Aorta (tissue), 5 donors: Measurements from ENCODE around the gene NUDT13. TPM values are rescaled to one million over a fixed set of nuclear protein-coding genes. Genes with fewer than 3 reads are reported as not detected.

ENCODE experiments used
- ATAC-seq: fragments of 200-7000 bp; cut with Tn5 transposase; one replicate; pipeline ENCODE4 v1.9.1; 2022; ENCODE audit warnings: moderate library complexity; ENCODE audit not compliant: low FRiP score
- DNase-seq, 2 donors: peaks; one replicate each; pipeline ENCODE4 v3.0.0-alpha.2; 2020
- H3K27ac ChIP-seq, 2 donors: one replicate each; pipeline ENCODE4 v1.5.1; 2013; ENCODE audit warnings: low read length in 2 of 2, mild to moderate bottlenecking in 2 of 2, moderate library complexity in 2 of 2, control low read depth in 1 of 2, inconsistent platforms in 1 of 2, low read depth in 1 of 2
- H3K27me3 ChIP-seq, 2 donors: one replicate each; pipeline ENCODE4 v1.6.1; 2013; ENCODE audit warnings: control low read depth in 1 of 2, low read length in 1 of 2, mild to moderate bottlenecking in 1 of 2, moderate library complexity in 1 of 2; ENCODE audit not compliant: insufficient read depth in 2 of 2, control insufficient read depth in 1 of 2
- H3K36me3 ChIP-seq, 2 donors: one replicate each; pipeline ENCODE4 v1.6.1; 2013; ENCODE audit warnings: control low read depth in 1 of 2, low read length in 1 of 2, mild to moderate bottlenecking in 1 of 2; ENCODE audit not compliant: insufficient read depth in 2 of 2, control insufficient read depth in 1 of 2
- H3K4me1 ChIP-seq, 2 donors: one replicate each; pipeline ENCODE4 v1.6.1; 2013; ENCODE audit warnings: low read length in 2 of 2, control low read depth in 1 of 2, mild to moderate bottlenecking in 1 of 2, moderate library complexity in 1 of 2; ENCODE audit not compliant: insufficient read depth in 2 of 2, control insufficient read depth in 1 of 2
- H3K4me3 ChIP-seq, 2 donors: one replicate each; pipeline ENCODE4 v1.5.1; 2013; ENCODE audit warnings: low read length in 2 of 2, control low read depth in 1 of 2, mild to moderate bottlenecking in 1 of 2
- H3K9me3 ChIP-seq: one replicate; pipeline ENCODE4 v1.6.1; 2013; ENCODE audit warnings: mild to moderate bottlenecking, low read length; ENCODE audit not compliant: control insufficient read depth
- WGBS, 2 donors: extraction: QIAGEN DNeasy Blood & Tissue Kit; methylation state at CpG; one replicate each; pipeline ENCODE4 v1.1.7; 2013; 5-methylcytosine and 5-hydroxymethylcytosine counted together
- intact Hi-C, 2 donors: fragments of 100-400 bp; cut with DNase I; formaldehyde crosslinking; loops; one replicate each; pipeline versions ENCODE4 v1.14.2 to v1.15.0; 2022
- long read RNA-seq, 2 donors: library from polyadenylated mRNA; unstranded; transcript quantifications; one replicate each; pipeline ENCODE4 v2.0.0, GENCODE V29; 2020 to 2021
- polyA plus RNA-seq, 2 donors: library from polyadenylated mRNA; stranded (reverse); fragments of 200-250 nt; gene quantifications; one replicate each; pipeline ENCODE4 v1.2.3, GENCODE V29; 2013
- total RNA-seq, 2 donors: library from RNA; stranded (reverse); fragmentation: NEBNext Ultra II Directional; extraction: Animal tissue kit (Norgen Biotek cat#: 25700); gene quantifications; one replicate each; pipeline ENCODE4 v1.2.1, GENCODE V29; 2021
- donor health status: healthy with polysubstance abuse.
- donor health status: Bipolar disorder and iron deficiency.
- donor health status: DM: no; HTN: no; CAD: no.
- donor health status: DM: no; HTN: no; CAD: no.
- donor health status: DM: yes; HTN: yes; CAD: no.

Gene NUDT13
- total RNA-seq (1 to 10 TPM; 1.1 to 1.7 TPM), polyA plus RNA-seq (1 to 10 TPM; 2.4 to 3.6 TPM)
- long read RNA-seq, donor 1, partial matches to known transcripts, result 0 of 6 reads
- long read RNA-seq, donor 1, other reads (novel, unspliced or antisense), result 1 of 6 reads
- long read RNA-seq, donor 2, partial matches to known transcripts, result 0 of 1 reads
- long read RNA-seq, donor 2, other reads (novel, unspliced or antisense), result 1 of 1 reads

- peak within 1 kb of the TSS in 1 of 2 donors; percentile 87 for H3K27ac ChIP-seq
- H3K9me3 ChIP-seq, result no peaks in the 10 kb centered on the region
- H3K27me3 ChIP-seq, result no peaks in the 10 kb centered on the region
- no peaks in the 10 kb centered on the region for H3K4me1 ChIP-seq
- intact Hi-C loops, result no loop called here
- WGBS, 2 donors, result 1% methylated on average over 5 of the region's 5 CpGs
- peaks cover 0 to 3% of the 10 kb centered on the region in 2 donors for H3K36me3 ChIP-seq
- ATAC-seq, result peak; percentile 93
- DNase-seq, result peak in 1 of 2 donors; percentile 74
- peak within 1 kb of the TSS; percentile 47 to 82 for H3K4me3 ChIP-seq
Measured at GRCh38 chr10:73110345-73110849, at the start of gene NUDT13. NUDT13 (plus strand) TSS chr10:73110455; CDS start chr10:73114366, 3,911 bp downstream.

DNA sequence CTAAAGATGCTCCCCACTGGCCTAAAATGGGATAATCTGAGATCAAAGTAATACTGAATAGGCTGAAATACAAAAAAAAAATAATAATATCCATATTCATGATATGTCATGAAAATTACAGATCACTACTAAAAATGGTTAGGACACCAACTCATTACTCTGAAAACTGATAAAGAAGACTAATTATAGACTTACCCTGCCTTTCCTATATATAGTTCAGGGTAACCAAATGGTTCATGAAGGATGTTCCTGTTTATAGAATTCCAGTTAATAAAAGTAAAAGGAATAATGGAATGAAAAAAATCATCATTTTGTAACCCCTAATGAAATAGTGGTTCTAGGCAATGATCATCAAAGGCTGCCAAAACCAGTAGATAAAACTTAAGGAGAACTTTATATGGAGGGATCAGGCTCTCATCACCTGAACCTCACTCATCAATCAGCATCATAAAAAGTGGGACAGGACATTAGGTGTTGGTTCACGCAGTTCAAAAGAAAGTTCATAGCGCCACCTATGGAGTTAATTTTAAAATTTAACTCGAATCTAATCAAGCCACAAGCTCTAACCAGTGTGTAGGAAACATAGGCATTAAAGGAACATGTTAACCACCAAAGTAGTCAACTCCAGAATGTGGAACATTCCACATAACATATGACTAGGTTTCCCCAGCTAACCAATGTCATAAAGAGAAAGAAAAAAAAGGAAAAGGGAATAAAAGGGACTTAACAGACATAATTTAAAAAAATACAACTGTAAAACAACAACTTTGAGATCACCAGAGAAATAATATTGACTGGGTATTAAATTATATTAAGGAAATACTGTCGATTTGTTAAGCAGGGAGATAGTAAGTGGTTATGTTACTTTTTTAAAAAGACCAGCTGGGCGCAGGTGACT, 49.3 kb upstream of the NUDT13 start:
- Histone ChIP-seq H3K9me3 (no peaks in the 10 kb centered on the region), H3K36me3 (peaks cover 0 to 2% of the 10 kb centered on the region in 2 donors), H3K27ac (no peak overlapping the region), H3K27me3 (no peaks in the 10 kb centered on the region), H3K4me1 (no peaks in the 10 kb centered on the region), H3K4me3 (no peak overlapping the region)
- intact Hi-C loops, result no loop called here
- DNase-seq (no peak), ATAC-seq (no peak)
- 40 to 47% methylated on average over 5 of the region's 5 CpGs for WGBS, 2 donors

DNA sequence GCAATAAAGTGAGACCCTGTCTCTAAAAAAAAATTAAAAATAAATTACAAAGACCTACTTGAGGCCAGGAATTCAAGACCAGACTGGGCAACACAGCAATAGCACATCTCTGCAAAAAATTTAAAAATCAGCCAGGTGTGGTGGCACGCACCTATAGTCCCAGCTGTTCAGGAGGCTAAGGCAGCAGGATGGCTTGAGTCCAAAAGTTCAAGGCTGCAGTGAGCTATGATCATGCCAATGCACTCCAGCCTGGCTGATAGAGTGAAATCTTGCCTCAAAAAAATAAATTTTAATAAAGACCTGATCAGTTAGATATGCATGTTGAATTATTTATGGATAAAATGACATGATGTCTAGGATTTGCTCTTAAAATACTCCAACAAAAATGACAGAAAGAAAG, 48.5 kb upstream of the NUDT13 start:
- no peak for DNase-seq
- no peak overlapping the region for H3K27ac ChIP-seq
- H3K4me3 ChIP-seq, result no peak overlapping the region
- H3K4me1 ChIP-seq, result no peaks in the 10 kb centered on the region
- no peaks in the 10 kb centered on the region for H3K27me3 ChIP-seq
- H3K36me3 ChIP-seq, result peaks cover 0 to 2% of the 10 kb centered on the region in 2 donors
- H3K9me3 ChIP-seq, result no peaks in the 10 kb centered on the region
- no peak for ATAC-seq
- intact Hi-C loops, result no loop called here
- WGBS, 2 donors, result 81 to 90% methylated on average over 1 of the region's 1 CpG

DNA sequence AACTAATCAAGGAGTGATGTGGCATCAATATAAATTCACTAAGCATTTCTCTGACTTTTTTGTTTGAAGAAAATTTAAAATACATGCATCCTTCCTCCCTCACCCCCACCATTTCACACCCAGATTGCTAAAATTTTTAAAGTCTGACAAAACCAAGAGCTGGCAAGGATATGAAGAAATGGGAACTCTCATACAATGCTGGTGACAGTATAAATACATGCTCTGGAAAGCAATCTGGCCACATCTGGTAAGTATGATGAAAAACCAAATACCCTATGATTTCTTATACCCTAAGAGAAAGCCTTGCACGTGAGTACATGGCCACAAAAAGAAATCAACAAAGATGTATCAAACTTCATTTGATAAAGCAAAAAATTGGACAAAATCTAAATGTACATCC, 44.8 kb upstream of the NUDT13 start:
- no peak for ATAC-seq
- peaks cover 0 to 2% of the 10 kb centered on the region in 2 donors for H3K36me3 ChIP-seq

DNA sequence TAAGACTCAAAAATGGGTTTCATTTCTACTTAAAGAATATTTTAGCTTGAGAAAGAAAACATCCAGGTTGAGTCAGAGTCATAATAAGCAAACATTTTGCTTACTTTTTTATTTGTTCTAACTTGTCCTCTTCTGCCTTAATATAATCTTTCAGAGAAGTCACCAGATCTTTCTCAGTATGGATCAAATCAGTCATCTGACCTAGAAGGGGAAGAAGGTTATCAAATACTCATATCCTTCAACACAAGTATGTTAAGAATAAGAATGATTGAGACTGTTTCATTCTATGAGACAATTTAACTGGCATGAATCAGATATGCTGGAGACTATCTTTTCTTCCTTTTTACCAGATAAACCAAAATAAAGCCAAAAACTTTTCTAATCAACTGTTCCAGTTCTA, 36.6 kb upstream of the NUDT13 start:
- Histone ChIP-seq H3K36me3 (no peaks in the 10 kb centered on the region), H3K4me3 (no peak overlapping the region), H3K9me3 (no peaks in the 10 kb centered on the region), H3K4me1 (no peaks in the 10 kb centered on the region), H3K27ac (no peak overlapping the region), H3K27me3 (no peaks in the 10 kb centered on the region)
- intact Hi-C loops, result no loop called here
- ATAC-seq (no peak), DNase-seq (no peak)

More for the DNA sequence above, 44.8 kb upstream of the NUDT13 start:
- intact Hi-C loops, result no loop called here
- Histone ChIP-seq H3K4me1 (no peaks in the 10 kb centered on the region), H3K4me3 (no peak overlapping the region), H3K9me3 (no peaks in the 10 kb centered on the region), H3K27ac (no peak overlapping the region), H3K27me3 (no peaks in the 10 kb centered on the region)
- DNase-seq, result no peak
- 51 to 70% methylated on average over 1 of the region's 1 CpG for whole genome bisulfite sequencing, 2 donors

GRCh38 chr10:73075829-73076228, 34.4 kb upstream of the NUDT13 start:
- DNase-seq, result no peak
- ATAC-seq, result no peak
- Histone ChIP-seq H3K9me3 (no peaks in the 10 kb centered on the region), H3K27ac (no peak overlapping the region), H3K27me3 (no peaks in the 10 kb centered on the region), H3K4me3 (no peak overlapping the region), H3K36me3 (no peaks in the 10 kb centered on the region), H3K4me1 (no peaks in the 10 kb centered on the region)
- WGBS, 2 donors, result 75 to 95% methylated on average over 3 of the region's 3 CpGs
- intact Hi-C loops, result no loop called here

DNA sequence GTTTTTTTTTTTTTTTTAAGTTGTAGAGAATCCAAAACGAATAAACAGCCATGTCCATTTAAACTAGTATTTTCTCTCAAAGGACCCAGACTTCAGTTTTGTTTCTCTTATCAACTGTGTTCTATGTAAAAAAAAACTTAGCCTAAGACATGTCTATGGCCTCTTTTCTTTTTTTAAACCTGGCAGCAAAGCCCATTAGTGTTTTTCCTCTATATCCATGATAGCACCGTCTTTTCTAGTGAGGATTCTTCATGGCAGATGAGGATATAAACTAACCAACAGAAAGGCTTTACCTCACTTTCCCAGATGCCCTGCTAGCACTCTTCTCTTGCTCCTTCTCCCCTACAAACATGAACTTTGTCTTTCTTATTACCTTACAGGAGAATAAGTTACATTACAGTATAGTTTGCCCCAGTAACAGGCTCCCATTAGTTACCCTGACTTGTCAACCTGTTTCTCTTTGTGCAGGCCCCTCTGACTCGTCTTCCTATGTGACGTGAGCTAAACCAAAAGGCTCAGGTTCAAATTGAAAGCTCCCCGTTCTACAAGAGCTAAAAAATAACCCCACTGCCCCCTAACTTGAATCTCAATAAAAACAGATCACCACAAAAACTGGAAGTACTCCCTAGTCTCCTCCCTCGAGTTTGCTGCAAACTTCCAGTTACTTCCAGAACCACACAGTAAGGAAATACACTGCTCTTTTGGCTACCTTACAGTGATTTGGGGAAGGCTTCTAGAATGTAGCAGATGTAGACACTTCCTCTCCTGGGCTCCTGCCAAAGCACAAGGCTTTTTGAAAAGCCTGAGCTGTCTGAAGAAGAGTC, 33.7 kb upstream of the NUDT13 start:
- no peak overlapping the region for H3K4me3 ChIP-seq
- intact Hi-C loops, result no loop called here
- ATAC-seq (peak; percentile 67), DNase-seq (peak in 1 of 2 donors; percentile 84)
- H3K27ac ChIP-seq, result peak overlapping the region; percentile 16 to 67
- no peaks in the 10 kb centered on the region for H3K36me3 ChIP-seq
- H3K9me3 ChIP-seq, result no peaks in the 10 kb centered on the region
- no peaks in the 10 kb centered on the region for H3K27me3 ChIP-seq
- WGBS, 2 donors, result 6 to 7% methylated on average over 6 of the region's 6 CpGs
- H3K4me1 ChIP-seq, result no peaks in the 10 kb centered on the region

- Histone ChIP-seq H3K4me3 (no peak overlapping the region), H3K27ac (no peak overlapping the region), H3K9me3 (no peaks in the 10 kb centered on the region), H3K4me1 (no peaks in the 10 kb centered on the region), H3K27me3 (no peaks in the 10 kb centered on the region), H3K36me3 (no peaks in the 10 kb centered on the region)
- intact Hi-C loops, result no loop called here
- DNase-seq, result no peak
- 92 to 94% methylated on average over 3 of the region's 3 CpGs for WGBS, 2 donors
- ATAC-seq, result no peak
Measured at GRCh38 chr10:73079779-73080541, 30.3 kb upstream of the NUDT13 start.
